Measurements from ENCODE around the gene ATP9B. TPM values are rescaled to one million over a fixed set of nuclear protein-coding genes. Genes with fewer than 3 reads are reported as not detected.
"Not testable (repeated sequence)": the region's sequence is repeated elsewhere in the genome, so short reads cannot be mapped to it uniquely, and the experiment has no call there.

The ATP9B gene
- total RNA-seq, 1 donor from 2014 or later, result 39.7 TPM

DNA sequence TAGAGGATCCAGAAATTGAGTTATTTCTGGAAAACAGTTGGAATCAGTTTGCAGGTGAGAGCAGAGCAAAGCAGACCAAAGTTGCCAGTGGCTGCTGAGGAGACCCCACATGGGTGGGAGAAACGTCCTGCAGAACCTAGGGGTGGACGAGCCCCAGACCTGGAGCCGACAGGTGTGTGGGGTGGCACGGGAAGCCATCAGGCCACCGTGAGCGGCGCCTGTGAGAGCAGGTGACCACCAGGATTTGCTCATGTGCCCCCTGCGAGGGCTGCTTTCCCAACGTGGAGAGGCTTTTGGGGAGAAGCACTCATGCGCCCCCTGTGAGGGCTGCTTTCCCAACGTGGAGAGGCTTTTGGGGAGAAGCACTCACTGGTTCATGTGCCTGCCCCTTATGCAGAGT lies 209.7 kb downstream of the ATP9B start:
- DNase-seq (ENCODE audit: low read depth), result no peak

DNA sequence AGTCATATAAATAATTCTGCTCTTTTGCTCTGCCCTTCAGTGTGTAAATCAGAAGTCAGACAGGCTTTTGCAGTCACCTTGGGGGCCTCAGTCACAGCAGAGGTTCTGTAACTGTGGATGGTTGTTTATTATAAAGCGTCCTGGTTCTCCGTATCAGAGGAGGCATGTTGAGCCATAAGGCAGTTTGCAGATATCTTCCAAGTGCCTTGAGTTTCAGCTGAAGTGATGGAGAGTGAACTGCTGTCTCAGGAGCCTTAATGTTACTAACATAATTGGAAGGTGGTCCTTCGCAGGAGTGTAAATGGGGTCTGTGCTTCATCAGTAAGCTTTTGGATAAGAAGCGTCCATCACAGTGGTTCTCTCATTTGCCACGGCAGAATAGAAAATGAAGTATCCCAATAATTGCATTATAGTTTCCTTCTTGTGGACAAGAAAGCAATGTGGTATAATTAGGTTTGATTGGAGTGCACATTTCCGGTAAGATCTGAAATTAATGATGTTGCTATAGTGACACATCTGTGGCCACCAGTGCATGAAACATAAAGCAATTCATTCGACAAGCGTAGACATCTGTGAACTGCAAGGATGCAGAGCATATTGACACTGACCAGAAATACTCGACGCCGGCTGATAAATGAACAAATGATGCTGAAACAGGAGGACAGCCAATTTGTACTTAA lies 214.1 kb downstream of the ATP9B start:
- no peak for DNase-seq (ENCODE audit: low read depth)

DNA sequence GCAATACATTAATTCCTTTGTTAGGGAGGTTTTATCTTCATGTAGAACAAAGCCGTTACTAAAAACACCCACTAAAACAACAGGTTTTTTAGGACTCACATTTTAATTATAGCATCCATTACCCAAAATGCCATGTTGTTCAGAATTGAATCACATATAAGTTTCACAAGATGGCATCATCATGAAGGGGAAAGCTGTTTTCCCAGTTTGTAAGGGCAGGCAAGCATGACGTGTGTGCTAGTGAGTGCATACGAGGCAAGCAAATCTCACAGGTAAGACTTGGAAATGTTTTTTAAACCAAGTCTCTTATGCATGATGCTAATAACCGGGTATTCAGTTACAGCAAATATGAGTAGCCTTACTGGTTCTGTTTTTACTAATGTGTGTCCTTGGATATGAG lies 214.7 kb downstream of the ATP9B start:
- no peak for DNase-seq (ENCODE audit: low read depth)

DNA sequence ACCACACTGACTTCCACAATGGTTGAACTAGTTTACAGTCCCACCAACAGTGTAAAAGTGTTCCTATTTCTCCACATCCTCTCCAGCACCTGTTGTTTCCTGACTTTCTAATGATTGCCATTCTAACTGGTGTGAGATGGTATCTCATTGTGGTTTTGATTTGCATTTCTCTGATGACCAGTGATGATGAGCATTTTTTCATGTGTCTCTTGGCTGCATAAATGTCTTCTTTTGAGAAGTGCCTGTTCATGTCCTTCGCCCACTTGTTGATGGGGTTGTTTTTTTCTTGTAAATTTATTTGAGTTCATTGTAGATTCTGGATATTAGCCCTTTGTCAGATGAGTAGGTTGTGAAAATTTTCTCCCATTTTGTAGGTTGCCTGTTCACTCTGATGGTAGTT lies 216.0 kb downstream of the ATP9B start:
- DNase-seq (ENCODE audit: low read depth), result not testable (repeated sequence)

- DNase-seq (ENCODE audit: low read depth), result not testable (repeated sequence)
Measured at GRCh38 chr18:79290409-79290808, 221.2 kb downstream of the ATP9B start.

GRCh38 chr18:79290876-79291275 lies 221.7 kb downstream of the ATP9B start:
- DNase-seq (ENCODE audit: low read depth), result no peak

DNA sequence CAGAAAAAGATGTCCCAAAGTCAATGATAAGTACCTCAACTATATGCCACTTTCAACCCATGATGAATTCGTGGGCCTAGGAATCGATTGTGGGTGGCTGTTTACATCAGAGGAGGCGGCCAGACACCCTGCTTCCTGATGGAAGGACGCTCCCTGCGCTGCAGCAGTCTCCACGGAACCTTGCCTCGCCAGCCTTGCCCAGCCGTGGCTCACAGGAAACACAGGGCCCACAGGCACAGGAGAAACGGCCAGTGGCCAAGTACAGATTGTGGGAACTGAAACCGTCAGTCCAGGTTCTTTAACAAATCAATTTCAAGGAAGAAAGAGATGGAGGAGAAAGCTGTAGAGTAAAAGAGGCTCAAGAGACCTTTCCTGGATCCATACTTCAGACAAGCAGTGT lies 225.0 kb downstream of the ATP9B start:
- DNase-seq (ENCODE audit: low read depth), result no peak

- no peak for DNase-seq (ENCODE audit: low read depth)
Measured at GRCh38 chr18:79299272-79299671, 230.1 kb downstream of the ATP9B start.

DNA sequence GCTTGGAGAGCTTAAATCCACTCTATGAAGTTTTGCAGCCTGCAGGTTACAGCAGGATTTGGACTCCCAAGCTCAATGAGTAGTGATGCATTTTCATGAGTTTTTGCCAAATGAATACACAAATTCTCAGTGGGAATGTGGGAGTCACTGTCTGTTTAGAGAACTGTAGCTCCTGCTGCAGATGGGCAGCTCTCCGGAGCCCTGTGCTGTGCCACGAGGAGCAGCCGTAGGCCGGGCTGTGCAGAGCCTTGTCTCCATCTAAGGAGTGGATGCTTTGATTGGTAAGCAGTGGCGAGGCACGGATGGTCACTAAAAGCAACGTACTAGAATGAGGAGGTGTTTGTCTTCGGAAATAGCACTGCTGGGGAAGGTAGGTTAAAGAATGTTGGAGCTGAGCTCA lies 230.5 kb downstream of the ATP9B start:
- DNase-seq (ENCODE audit: low read depth), result no peak

DNA sequence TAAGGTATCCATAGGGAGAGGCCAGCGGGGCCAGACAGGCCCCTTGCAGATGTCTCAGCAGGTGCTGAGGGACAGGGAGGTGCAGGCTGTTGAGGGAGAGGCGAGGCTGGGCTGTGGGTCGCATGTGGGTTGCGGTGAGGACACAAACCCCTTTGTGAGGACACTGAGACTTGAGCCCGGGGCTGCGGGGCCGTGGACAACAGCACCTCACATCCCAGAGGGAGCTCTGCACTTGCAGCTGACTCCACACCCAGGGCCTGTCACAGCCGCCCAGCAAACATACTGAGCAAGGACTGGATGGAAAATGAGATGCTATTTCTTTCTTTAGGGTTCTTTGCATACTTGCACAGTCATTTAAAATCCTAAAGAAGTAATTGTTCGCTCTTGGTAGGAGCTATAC lies 231.2 kb downstream of the ATP9B start:
- no peak for DNase-seq (ENCODE audit: low read depth)

DNA sequence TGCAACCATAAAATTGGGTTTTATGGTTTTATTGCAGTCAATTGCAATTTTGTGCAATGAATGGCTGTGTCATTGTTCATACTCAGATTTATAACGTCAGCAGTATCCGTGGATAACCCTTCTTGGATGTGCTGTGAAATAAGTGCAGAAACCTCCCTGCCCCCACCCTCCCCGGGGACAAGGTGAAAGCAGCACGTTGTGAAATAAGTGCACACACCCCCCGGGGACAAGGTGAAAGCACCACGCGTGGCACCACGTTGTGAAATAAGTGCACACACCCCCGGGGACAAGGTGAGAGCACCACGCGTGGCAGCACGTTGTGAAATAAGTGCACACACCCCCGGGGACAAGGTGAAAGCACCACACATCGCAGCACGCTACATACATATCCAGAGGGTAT lies 232.9 kb downstream of the ATP9B start:
- DNase-seq (ENCODE audit: low read depth), result no peak

GRCh38 chr18:79305911-79306310 lies 236.7 kb downstream of the ATP9B start:
- DNase-seq (ENCODE audit: low read depth), result no peak

DNA sequence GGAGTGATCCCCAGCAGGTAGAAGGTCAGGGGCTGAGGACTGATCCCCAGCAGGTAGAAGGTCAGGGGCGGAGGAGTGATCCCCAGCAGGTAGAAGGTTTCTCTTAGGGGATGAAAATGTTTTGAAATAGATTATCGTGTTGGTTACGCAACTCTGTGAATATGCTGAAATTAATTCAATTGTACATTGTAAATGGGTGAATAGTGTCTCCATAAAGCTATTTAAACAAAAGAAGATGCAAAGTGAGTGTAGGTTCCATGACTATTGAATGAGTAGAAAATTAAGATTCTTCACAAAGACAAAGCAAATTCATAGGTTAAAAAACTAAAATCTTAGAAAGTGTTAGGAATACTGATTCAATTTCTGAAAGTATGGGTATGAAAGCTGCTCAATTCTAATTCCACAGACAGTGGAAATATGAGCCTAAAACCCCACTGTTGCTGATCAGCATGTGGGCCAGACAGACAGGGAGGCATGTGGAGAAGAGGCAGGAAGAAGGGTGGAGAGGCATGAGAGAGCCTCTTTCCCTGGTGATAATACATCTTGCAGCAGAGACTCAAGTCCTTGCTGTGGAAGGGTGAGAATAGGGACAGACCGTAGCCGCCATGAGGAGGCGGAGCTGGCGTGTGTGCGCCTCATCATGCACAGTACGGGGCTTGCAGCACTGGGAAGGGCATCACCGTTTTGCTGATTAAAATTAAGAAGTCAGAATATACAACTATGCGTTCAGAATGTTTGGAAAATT lies 240.6 kb downstream of the ATP9B start:
- DNase-seq (ENCODE audit: low read depth), result no peak

GRCh38 chr18:79314838-79315388 lies 245.7 kb downstream of the ATP9B start:
- no peak for DNase-seq (ENCODE audit: low read depth)

GRCh38 chr18:79315596-79315995 lies 246.4 kb downstream of the ATP9B start:
- no peak for DNase-seq (ENCODE audit: low read depth)

GRCh38 chr18:79317703-79318102 lies 248.5 kb downstream of the ATP9B start:
- peak; percentile 83 for DNase-seq (ENCODE audit: low read depth)

GRCh38 chr18:79318142-79318673 lies 249.0 kb downstream of the ATP9B start:
- DNase-seq (ENCODE audit: low read depth), result no peak

- DNase-seq (ENCODE audit: low read depth), result no peak
Measured at GRCh38 chr18:79320216-79320850, 251.1 kb downstream of the ATP9B start.

GRCh38 chr18:79321625-79322405 lies 252.6 kb downstream of the ATP9B start:
- DNase-seq (ENCODE audit: low read depth), result peak; percentile 5

- DNase-seq (ENCODE audit: low read depth), result no peak
Measured at GRCh38 chr18:79322441-79322840, 253.2 kb downstream of the ATP9B start.

GRCh38 chr18:79323471-79323870 lies 254.3 kb downstream of the ATP9B start:
- no peak for DNase-seq (ENCODE audit: low read depth)
